ENCODE data around the gene SERTAD2. TPM values are rescaled to one million over a fixed set of nuclear protein-coding genes. Genes with fewer than 3 reads are reported as not detected.

Gene SERTAD2
- total RNA-seq, 1 donor from 2014 or later: 19.8 TPM

- DNase-seq (ENCODE audit: low spot score): no peak
These were observed 4.7 kb downstream of the SERTAD2 start for GRCh38 chr2:64649013-64649484.

GRCh38 chr2:64646007-64646880 lies 7.5 kb downstream of the SERTAD2 start:
- DNase-seq (ENCODE audit: low spot score): peak; percentile 87

- DNase-seq (ENCODE audit: low spot score): peak; percentile 60
These were observed 9.0 kb downstream of the SERTAD2 start for GRCh38 chr2:64644458-64645382.

- no peak for DNase-seq (ENCODE audit: low spot score)
These were observed 9.8 kb downstream of the SERTAD2 start for GRCh38 chr2:64643838-64644457.

DNA sequence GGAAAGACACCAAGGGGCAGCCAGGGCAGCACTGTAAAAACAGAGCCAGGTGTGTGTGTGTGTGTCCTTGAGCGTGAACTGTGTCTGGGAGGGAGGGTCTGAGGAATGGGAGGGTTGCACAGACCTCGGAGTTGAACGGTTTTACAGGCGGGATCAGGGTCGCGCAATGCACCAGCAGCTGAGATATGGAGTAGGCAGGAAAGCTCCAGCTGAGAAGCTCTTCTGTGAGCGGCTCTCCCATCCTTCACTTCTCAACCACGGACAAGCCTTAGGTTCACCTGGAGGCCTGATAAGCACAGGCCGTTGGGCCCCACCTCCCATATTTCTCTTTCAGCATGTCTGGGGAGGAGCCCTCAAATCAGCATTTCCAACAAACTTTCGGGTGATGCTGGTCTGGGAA lies 12.1 kb downstream of the SERTAD2 start:
- DNase-seq (ENCODE audit: low spot score): no peak

GRCh38 chr2:64640153-64641044 lies 13.3 kb downstream of the SERTAD2 start:
- no peak for DNase-seq (ENCODE audit: low spot score)

- no peak for DNase-seq (ENCODE audit: low spot score)
These were observed 14.0 kb downstream of the SERTAD2 start for GRCh38 chr2:64639691-64640090.

DNA sequence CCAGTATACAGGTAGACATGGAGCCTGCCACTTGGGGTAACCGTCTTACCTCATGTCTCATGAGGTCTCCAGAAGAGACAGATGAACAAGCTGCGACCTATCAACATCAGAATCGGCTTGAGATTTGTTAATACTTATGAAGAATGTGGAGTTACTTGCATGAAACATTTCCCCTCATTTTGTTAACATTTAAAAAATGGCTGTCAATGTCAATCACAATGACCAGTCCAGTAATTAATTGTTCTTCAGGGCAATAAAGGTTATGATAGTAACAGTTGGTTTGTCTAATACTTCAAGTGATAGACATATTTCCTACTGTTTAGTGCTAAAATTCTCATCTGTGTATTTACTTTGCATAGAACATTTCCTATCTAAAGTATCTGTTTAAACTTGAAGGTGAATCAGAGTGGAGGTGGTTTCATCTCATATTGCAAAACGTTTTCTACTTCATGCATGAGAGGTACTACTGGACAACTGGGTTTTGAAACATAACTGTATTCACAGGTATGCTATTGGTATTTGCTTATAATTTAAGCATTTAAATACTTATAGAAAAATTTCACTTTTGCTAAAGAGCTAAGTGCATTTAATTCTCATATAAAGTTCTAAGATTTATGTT lies 15.1 kb downstream of the SERTAD2 start:
- no peak for DNase-seq (ENCODE audit: low spot score)

DNA sequence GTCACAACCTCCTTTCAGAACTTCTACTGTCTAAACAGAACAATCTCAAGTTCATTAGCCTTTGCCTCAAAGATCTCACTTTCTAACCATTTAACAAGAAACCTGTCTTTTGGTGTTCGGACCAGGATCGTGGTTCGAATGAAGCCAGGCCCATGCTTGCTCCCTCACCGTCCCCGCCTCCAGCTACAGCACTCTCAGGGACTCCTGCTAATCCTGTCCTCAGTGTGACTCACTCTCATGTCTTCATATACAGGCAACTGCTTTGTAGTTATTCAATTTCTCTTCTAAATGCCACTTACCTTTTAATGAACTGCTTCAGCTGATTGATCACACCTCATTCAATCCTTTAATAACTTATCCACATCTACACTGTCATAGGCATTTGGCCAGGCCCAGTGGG lies 15.8 kb downstream of the SERTAD2 start:
- DNase-seq (ENCODE audit: low spot score): no peak

DNA sequence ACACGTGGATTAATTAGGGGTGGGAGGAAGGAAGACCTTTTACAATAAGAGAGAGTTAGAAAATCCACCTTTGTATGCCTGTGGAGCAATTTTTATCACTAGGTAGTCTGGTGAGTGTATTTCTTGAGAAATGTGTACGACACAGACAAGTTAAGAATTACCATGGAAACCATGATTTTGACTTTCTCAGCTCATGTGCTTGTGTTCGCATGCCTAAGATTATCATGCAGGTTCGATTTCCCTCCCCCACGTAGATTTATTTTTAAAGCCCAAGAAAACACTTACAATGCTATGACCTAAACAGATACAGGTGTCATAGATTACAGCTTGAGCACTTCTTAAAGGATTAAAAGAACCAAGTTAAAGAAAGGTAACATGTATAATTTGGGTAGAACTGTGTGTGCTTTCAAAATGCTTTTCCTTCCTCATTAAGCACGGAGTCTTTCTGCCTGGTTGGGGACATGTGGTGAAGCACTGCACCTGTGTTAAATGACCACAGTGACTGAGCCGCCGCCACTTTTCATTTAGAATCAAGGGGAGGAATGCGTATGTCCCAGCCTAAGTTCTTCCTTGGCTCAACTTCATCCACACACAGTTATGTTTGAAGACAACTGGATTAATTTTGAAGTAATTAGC lies 16.6 kb downstream of the SERTAD2 start:
- no peak for DNase-seq (ENCODE audit: low spot score)

- no peak for DNase-seq (ENCODE audit: low spot score)
These were observed 17.5 kb downstream of the SERTAD2 start for GRCh38 chr2:64635976-64636911.

DNA sequence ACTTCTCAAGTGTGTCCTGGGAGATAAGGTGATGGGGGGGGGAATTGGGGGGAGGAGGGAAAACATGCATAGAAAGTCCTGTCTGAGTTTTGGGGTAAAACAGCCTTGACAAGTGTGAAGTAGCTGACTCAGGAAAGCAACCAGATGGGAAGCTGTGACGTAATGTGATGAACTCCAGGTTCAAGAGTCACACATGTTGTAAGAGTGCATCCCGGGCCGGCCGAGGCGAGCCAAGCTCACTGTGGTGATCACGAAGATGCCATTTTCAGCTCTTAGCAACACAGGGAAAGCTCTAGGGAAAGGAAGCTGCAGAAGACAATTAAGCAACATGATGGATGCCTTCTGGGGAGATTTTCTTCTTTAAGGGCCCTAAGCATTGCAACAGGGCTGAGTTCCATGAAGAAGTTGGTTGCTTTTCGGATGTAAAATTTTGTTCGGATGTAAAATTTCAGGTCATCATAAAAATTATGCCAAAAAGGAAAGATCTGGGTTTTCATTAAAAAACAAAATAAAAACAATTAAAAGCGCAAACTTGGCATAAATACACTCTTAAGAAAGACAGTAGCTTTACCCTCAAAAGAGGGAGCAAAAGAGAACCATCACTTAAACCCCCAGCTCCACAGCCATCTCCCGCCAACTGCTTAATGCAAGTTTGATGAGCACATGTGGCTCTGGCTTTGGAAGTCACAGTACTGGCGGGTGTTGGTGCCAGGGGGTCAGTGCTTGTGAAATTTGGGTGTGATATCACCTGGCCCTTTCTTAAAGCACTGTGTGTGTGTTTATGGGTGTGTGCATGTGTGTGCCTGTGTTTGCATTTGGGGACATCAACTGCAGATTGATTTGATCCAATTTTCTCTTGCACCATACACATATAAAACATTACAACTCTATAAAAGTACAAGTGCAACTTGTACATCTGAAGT lies 19.1 kb downstream of the SERTAD2 start:
- DNase-seq (ENCODE audit: low spot score): no peak

- DNase-seq (ENCODE audit: low spot score): no peak
These were observed 20.6 kb downstream of the SERTAD2 start for GRCh38 chr2:64632835-64633819.

GRCh38 chr2:64631771-64632170 lies 21.9 kb downstream of the SERTAD2 start:
- DNase-seq (ENCODE audit: low spot score): no peak

- no peak for DNase-seq (ENCODE audit: low spot score)
These were observed 23.0 kb downstream of the SERTAD2 start for GRCh38 chr2:64630752-64631151.

GRCh38 chr2:64629875-64630274 lies 23.8 kb downstream of the SERTAD2 start:
- no peak for DNase-seq (ENCODE audit: low spot score)

Measured in mucosa of gallbladder (tissue), 1 donor.